ENCODE results near the gene BCL2.
A peak's percentile ranks its signal among the peaks of the same experiment; 100 is the strongest.

The BCL2 gene

DNA sequence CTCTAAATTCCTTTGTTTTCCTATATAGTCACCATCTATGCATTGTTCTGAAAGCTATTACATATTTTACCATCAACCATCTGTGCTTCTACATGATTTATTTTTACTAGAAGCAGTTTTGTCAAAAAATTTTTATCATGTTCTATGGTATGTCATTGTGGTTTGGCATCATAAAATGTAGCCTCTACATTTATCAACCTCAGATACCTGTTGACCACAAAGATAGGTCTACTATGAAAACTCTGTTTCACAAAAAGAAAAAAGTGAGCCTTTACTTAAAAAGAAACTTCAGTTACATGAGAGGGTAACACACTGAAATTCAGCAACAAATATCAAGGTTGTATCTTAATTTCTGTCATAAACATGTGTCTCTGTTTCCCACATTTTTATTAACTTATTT lies 3.7 kb downstream of the BCL2 start:
- POLR2A ChIA-PET: no interaction called here
- H3K27me3 ChIP-seq (replicated peaks in 2 of 5; ENCODE audit: control insufficient read depth in 4 of 5, insufficient read depth in 5 of 5, low read length in 4 of 5): no peaks in the 10 kb centered on the region
- no peaks in the 10 kb centered on the region for H3K36me3 ChIP-seq (ENCODE audit: control insufficient read depth in 4 of 4, insufficient read depth in 4 of 4, low read length in 3 of 4)
- DNase-seq: peak in 2 of 3 donors; percentile 32 to 49
- no peak overlapping the region for H3K4me3 ChIP-seq (ENCODE audit: control insufficient read depth in 1 of 7, extremely low read depth in 1 of 7, insufficient read depth in 4 of 7, low read depth in 2 of 7, low read length in 6 of 7)
- peaks cover 25 to 64% (median 41%) of the 10 kb centered on the region in 4 experiments for H3K4me1 ChIP-seq (ENCODE audit: control extremely low read depth in 1 of 4, control insufficient read depth in 4 of 4, insufficient read depth in 4 of 4, low read length in 3 of 4)
- peak overlapping the region in 1 of 2 experiments; percentile 3 for H3K27ac ChIP-seq (ENCODE audit: insufficient read depth in 1 of 2, low read depth in 1 of 2, low read length in 2 of 2, poor library complexity in 1 of 2, severe bottlenecking in 2 of 2)
- no peaks in the 10 kb centered on the region for H3K9me3 ChIP-seq (ENCODE audit: control extremely low read depth in 1 of 5, control insufficient read depth in 4 of 5, insufficient read depth in 2 of 5, low read depth in 1 of 5, low read length in 4 of 5)
- CTCF ChIA-PET: interaction anchor here (1.7 to 1.9 kb wide), 2 partner anchors 10 to 18 kb away, joined by 4 to 5 read pairs; no protein-coding TSS in a partner anchor

DNA sequence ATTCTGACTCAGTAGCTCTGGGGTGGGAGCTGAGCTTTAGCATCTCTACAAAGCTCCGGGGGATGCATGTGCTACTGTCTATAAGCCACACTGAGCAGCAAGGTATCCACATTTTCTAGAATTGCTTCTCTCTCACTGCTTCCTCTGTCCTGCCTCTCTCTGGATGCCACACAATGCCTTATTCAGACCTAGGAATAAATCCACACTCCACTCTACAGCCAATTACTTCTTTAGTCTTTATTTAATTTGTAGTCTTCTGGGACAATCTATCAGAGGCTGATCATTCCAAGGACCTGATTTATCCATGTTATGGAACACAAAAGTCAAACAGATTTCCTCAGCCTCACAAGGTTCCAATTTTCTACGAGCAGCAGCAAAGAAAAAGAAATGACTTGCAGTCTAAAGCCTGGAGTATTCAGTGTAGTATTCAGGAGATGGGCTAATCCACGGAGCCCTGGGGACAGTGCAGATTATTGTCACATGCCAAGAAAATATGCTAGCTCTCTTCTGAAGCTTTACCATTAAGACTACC lies 4.4 kb downstream of the BCL2 start:
- Histone ChIP-seq H3K4me1 (ENCODE audit: control extremely low read depth in 1 of 4, control insufficient read depth in 4 of 4, insufficient read depth in 4 of 4, low read length in 3 of 4) (peaks cover 25 to 60% (median 36%) of the 10 kb centered on the region in 4 experiments), H3K4me3 (ENCODE audit: control insufficient read depth in 1 of 7, extremely low read depth in 1 of 7, insufficient read depth in 4 of 7, low read depth in 2 of 7, low read length in 6 of 7) (peak overlapping the region in 1 of 7 experiments; percentile 20), H3K36me3 (ENCODE audit: control insufficient read depth in 4 of 4, insufficient read depth in 4 of 4, low read length in 3 of 4) (no peaks in the 10 kb centered on the region), H3K9me3 (ENCODE audit: control extremely low read depth in 1 of 5, control insufficient read depth in 4 of 5, insufficient read depth in 2 of 5, low read depth in 1 of 5, low read length in 4 of 5) (no peaks in the 10 kb centered on the region), H3K27me3 (replicated peaks in 2 of 5; ENCODE audit: control insufficient read depth in 4 of 5, insufficient read depth in 5 of 5, low read length in 4 of 5) (no peaks in the 10 kb centered on the region), H3K27ac (ENCODE audit: insufficient read depth in 1 of 2, low read depth in 1 of 2, low read length in 2 of 2, poor library complexity in 1 of 2, severe bottlenecking in 2 of 2) (no peak overlapping the region)
- ChIA-PET POLR2A (no interaction called here), CTCF (interaction anchor here (0.9 to 1.9 kb wide), 4 partner anchors 9 to 161 kb away, joined by 3 to 5 read pairs (median 4); no protein-coding TSS in a partner anchor)
- no peak for DNase-seq
- 77% methylated on average over 2 of the region's 3 CpGs for WGBS (ENCODE audit: insufficient coverage)

DNA sequence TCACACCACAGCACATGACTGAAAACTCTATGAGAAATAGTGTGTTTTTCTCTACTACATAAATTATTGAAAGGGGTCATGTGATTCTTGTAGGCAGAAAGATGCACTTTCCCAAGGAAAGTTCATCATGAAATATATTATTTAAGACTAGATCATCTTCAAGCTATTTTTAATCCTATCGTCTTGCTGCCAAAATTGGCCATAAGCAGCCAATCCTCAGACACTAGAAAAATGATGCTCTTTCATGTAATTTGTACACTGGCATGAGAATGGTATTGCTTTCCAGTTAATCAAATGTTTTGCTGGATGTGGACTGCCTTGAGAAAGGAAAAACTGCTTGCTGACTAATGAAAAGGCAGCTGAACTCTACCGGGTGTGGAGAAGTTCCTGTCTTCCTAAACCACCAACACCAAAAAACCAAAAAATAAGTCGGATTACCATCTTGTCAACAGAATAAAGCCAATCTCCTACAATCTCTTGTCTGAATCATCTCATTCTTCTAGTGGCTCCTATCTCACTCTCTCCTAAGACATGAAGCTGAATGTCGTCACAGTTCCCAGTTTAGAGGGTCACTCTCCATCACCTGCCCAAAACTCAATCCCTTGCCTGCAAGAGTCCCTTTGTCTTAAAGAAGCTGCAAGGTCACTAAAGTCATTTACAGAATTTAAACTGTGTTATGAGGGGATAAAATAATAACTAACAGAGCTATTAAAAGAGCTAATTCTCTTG lies 5.3 kb downstream of the BCL2 start:
- DNase-seq: peak in 1 of 3 donors; percentile 13
- no peak overlapping the region for H3K27ac ChIP-seq (ENCODE audit: insufficient read depth in 1 of 2, low read depth in 1 of 2, low read length in 2 of 2, poor library complexity in 1 of 2, severe bottlenecking in 2 of 2)
- CTCF ChIA-PET: interaction anchor here (0.8 to 1.9 kb wide), 7 partner anchors 8 to 298 kb away, joined by 3 to 5 read pairs (median 4); no protein-coding TSS in a partner anchor
- peak overlapping the region in 1 of 7 experiments; percentile 8 for H3K4me3 ChIP-seq (ENCODE audit: control insufficient read depth in 1 of 7, extremely low read depth in 1 of 7, insufficient read depth in 4 of 7, low read depth in 2 of 7, low read length in 6 of 7)
- POLR2A ChIA-PET: no interaction called here
- no peaks in the 10 kb centered on the region for H3K9me3 ChIP-seq (ENCODE audit: control extremely low read depth in 1 of 5, control insufficient read depth in 4 of 5, insufficient read depth in 2 of 5, low read depth in 1 of 5, low read length in 4 of 5)
- peaks cover 0 to 4% (median 0%) of the 10 kb centered on the region in 4 experiments for H3K36me3 ChIP-seq (ENCODE audit: control insufficient read depth in 4 of 4, insufficient read depth in 4 of 4, low read length in 3 of 4)
- peaks cover 25 to 58% (median 35%) of the 10 kb centered on the region in 4 experiments for H3K4me1 ChIP-seq (ENCODE audit: control extremely low read depth in 1 of 4, control insufficient read depth in 4 of 4, insufficient read depth in 4 of 4, low read length in 3 of 4)
- H3K27me3 ChIP-seq (replicated peaks in 2 of 5; ENCODE audit: control insufficient read depth in 4 of 5, insufficient read depth in 5 of 5, low read length in 4 of 5): no peaks in the 10 kb centered on the region
- 14% methylated on average over 2 of the region's 4 CpGs for WGBS (ENCODE audit: insufficient coverage)

DNA sequence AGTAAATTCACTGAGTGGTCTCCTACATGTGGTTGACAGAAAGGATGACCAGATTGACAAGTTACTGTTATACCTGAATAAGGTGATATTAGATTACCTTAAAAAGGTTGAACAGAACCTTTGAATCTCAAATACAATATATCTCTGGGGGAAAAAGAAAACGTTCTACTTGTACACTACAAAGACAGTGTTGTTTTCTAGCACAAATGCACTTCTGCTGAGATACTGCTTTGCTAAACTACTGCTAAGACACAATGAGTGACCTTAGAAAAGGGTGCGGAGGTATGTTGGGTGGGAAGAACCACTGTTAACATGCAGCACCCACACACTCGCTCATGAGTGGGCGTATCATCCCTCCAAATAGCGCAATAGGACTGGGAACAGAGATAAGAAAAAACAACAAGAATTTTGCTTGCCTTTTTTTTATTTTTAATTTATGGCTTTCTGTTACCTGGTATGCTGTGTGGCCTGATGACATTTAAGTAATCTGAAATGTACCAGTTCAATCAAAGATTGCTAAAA lies 6.1 kb downstream of the BCL2 start:
- POLR2A ChIA-PET: no interaction called here
- no peak overlapping the region for H3K27ac ChIP-seq (ENCODE audit: insufficient read depth in 1 of 2, low read depth in 1 of 2, low read length in 2 of 2, poor library complexity in 1 of 2, severe bottlenecking in 2 of 2)
- CTCF ChIA-PET: interaction anchor here (1.5 to 1.9 kb wide), 2 partner anchors 159 to 297 kb away, joined by 4 read pairs; no protein-coding TSS in a partner anchor
- peaks cover 0 to 8% (median 0%) of the 10 kb centered on the region in 4 experiments for H3K36me3 ChIP-seq (ENCODE audit: control insufficient read depth in 4 of 4, insufficient read depth in 4 of 4, low read length in 3 of 4)
- 96% methylated on average over 4 of the region's 5 CpGs for WGBS (ENCODE audit: insufficient coverage)
- H3K4me3 ChIP-seq (ENCODE audit: control insufficient read depth in 1 of 7, extremely low read depth in 1 of 7, insufficient read depth in 4 of 7, low read depth in 2 of 7, low read length in 6 of 7): no peak overlapping the region
- H3K9me3 ChIP-seq (ENCODE audit: control extremely low read depth in 1 of 5, control insufficient read depth in 4 of 5, insufficient read depth in 2 of 5, low read depth in 1 of 5, low read length in 4 of 5): no peaks in the 10 kb centered on the region
- no peak for DNase-seq
- no peaks in the 10 kb centered on the region for H3K27me3 ChIP-seq (replicated peaks in 2 of 5; ENCODE audit: control insufficient read depth in 4 of 5, insufficient read depth in 5 of 5, low read length in 4 of 5)
- H3K4me1 ChIP-seq (ENCODE audit: control extremely low read depth in 1 of 4, control insufficient read depth in 4 of 4, insufficient read depth in 4 of 4, low read length in 3 of 4): peaks cover 19 to 53% (median 33%) of the 10 kb centered on the region in 4 experiments

DNA sequence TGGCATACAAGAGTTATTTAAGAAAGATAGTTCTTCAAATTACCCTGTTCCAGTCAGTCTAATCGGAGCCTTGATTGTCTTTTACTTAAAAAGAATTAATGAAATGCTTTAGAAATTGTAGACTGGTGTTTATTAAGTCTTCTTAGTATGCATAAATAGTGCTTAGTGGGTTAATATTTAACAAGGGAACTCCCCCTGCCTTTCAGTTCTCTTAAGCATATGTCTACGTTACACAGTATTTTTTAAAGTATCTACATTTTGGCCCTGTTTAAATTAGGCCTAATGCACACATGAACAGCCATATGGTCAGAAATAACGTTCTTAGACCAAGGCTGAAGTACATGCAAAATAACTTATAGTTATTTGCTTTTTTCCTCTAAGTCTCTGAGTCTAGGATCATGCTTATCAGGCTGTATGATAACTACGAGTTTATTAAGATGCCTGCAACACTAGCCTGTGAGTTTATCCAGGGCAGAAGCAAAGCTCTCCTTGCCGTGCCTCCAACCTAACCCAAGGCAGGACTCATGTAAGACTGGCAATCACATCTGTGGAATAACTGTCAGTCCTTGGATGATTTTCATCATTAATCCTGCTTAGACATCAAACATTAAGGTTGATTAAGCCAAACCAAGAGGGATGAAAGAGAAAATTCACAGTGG lies 6.7 kb downstream of the BCL2 start:
- DNase-seq: no peak
- H3K27ac ChIP-seq (ENCODE audit: insufficient read depth in 1 of 2, low read depth in 1 of 2, low read length in 2 of 2, poor library complexity in 1 of 2, severe bottlenecking in 2 of 2): no peak overlapping the region
- peaks cover 19 to 48% (median 28%) of the 10 kb centered on the region in 4 experiments for H3K4me1 ChIP-seq (ENCODE audit: control extremely low read depth in 1 of 4, control insufficient read depth in 4 of 4, insufficient read depth in 4 of 4, low read length in 3 of 4)
- 89% methylated on average over 1 of the region's 5 CpGs for WGBS (ENCODE audit: insufficient coverage)
- no peaks in the 10 kb centered on the region for H3K9me3 ChIP-seq (ENCODE audit: control extremely low read depth in 1 of 5, control insufficient read depth in 4 of 5, insufficient read depth in 2 of 5, low read depth in 1 of 5, low read length in 4 of 5)
- CTCF ChIA-PET: interaction anchor here (0.6 to 0.9 kb wide), 2 partner anchors 74 to 102 kb away, joined by 3 read pairs; no protein-coding TSS in a partner anchor
- no peaks in the 10 kb centered on the region for H3K27me3 ChIP-seq (replicated peaks in 2 of 5; ENCODE audit: control insufficient read depth in 4 of 5, insufficient read depth in 5 of 5, low read length in 4 of 5)
- POLR2A ChIA-PET: no interaction called here
- no peak overlapping the region for H3K4me3 ChIP-seq (ENCODE audit: control insufficient read depth in 1 of 7, extremely low read depth in 1 of 7, insufficient read depth in 4 of 7, low read depth in 2 of 7, low read length in 6 of 7)
- peaks cover 0 to 9% (median 0%) of the 10 kb centered on the region in 4 experiments for H3K36me3 ChIP-seq (ENCODE audit: control insufficient read depth in 4 of 4, insufficient read depth in 4 of 4, low read length in 3 of 4)

DNA sequence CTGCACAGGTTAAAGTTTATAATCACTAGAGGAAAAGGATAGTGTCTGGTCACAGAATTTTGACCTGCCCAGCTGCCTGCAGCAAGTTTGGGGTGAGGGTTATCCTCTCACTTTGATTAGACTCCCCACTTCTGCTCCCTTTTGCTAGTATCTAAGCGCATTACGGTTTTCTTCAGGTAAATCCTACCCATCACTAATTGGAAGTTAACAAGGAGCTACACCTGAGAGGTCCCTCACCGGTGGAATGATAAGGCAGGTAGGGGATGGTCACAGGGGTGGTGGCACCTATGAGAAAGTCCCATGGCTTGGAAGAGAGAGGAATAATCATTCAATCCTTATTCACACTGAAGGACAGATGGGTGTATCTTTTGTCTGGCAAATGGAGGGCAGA lies 7.6 kb downstream of the BCL2 start:
- CTCF ChIA-PET: interaction anchor here (0.9 to 1.3 kb wide), 2 partner anchors 20 to 101 kb away, joined by 3 read pairs; no protein-coding TSS in a partner anchor

More for the DNA sequence above, 7.6 kb downstream of the BCL2 start:
- no CpG with 5 or more reads among the region's 3 CpGs for WGBS (ENCODE audit: insufficient coverage)
- POLR2A ChIA-PET: no interaction called here
- Histone ChIP-seq H3K27ac (ENCODE audit: insufficient read depth in 1 of 2, low read depth in 1 of 2, low read length in 2 of 2, poor library complexity in 1 of 2, severe bottlenecking in 2 of 2) (no peak overlapping the region), H3K4me3 (ENCODE audit: control insufficient read depth in 1 of 7, extremely low read depth in 1 of 7, insufficient read depth in 4 of 7, low read depth in 2 of 7, low read length in 6 of 7) (no peak overlapping the region), H3K4me1 (ENCODE audit: control extremely low read depth in 1 of 4, control insufficient read depth in 4 of 4, insufficient read depth in 4 of 4, low read length in 3 of 4) (peaks cover 14 to 39% (median 25%) of the 10 kb centered on the region in 4 experiments), H3K36me3 (ENCODE audit: control insufficient read depth in 4 of 4, insufficient read depth in 4 of 4, low read length in 3 of 4) (peaks cover 0 to 11% (median 0%) of the 10 kb centered on the region in 4 experiments), H3K9me3 (ENCODE audit: control extremely low read depth in 1 of 5, control insufficient read depth in 4 of 5, insufficient read depth in 2 of 5, low read depth in 1 of 5, low read length in 4 of 5) (no peaks in the 10 kb centered on the region), H3K27me3 (replicated peaks in 2 of 5; ENCODE audit: control insufficient read depth in 4 of 5, insufficient read depth in 5 of 5, low read length in 4 of 5) (no peaks in the 10 kb centered on the region)
- no peak for DNase-seq

All from common myeloid progenitor, CD34-positive (primary cell).